Glutamatergic neuron (in vitro differentiated cells): ENCODE results near the gene CCDC63. TPM values are rescaled to one million over a fixed set of nuclear protein-coding genes. Genes with fewer than 3 reads are reported as not detected.

Experiments used
- DNase-seq: peaks from one replicate; pipeline ENCODE4 v3.0.0; 2022
- H3K27ac Mint-ChIP-seq: one replicate; pipeline ENCODE4 v1.8.0; 2020; ENCODE audit warnings: mild to moderate bottlenecking, mixed read lengths, inconsistent platforms; ENCODE audit not compliant: unreplicated experiment
- H3K27me3 Mint-ChIP-seq: one replicate; pipeline ENCODE4 v1.8.0; 2020; ENCODE audit warnings: mild to moderate bottlenecking, moderate library complexity, mixed read lengths, inconsistent platforms; ENCODE audit not compliant: unreplicated experiment
- H3K36me3 Mint-ChIP-seq: one replicate; pipeline ENCODE4 v1.8.0; 2020; ENCODE audit warnings: mild to moderate bottlenecking, mixed read lengths, inconsistent platforms; ENCODE audit not compliant: unreplicated experiment
- H3K4me1 Mint-ChIP-seq: one replicate; pipeline ENCODE4 v1.8.0; 2020; ENCODE audit warnings: mild to moderate bottlenecking, low read depth, mixed read lengths, inconsistent platforms; ENCODE audit not compliant: unreplicated experiment
- H3K4me3 Mint-ChIP-seq: one replicate; pipeline ENCODE4 v1.8.0; 2020; ENCODE audit warnings: mild to moderate bottlenecking, mixed read lengths, inconsistent platforms; ENCODE audit not compliant: unreplicated experiment
- H3K9me3 Mint-ChIP-seq: one replicate; pipeline ENCODE4 v1.8.0; 2020; ENCODE audit warnings: mild to moderate bottlenecking, moderate library complexity, mixed read lengths, inconsistent platforms; ENCODE audit not compliant: unreplicated experiment
- CTCF ChIP-seq: fragments of 200-600 bp; sonication (generic); IDR thresholded peaks from one replicate; pipeline ENCODE4 v1.5.0; 2021; ENCODE audit not compliant: partially characterized antibody, unreplicated experiment
- total RNA-seq: library from RNA; stranded (reverse); fragmentation: NEBNext Ultra II Directional; extraction: Animal tissue kit (Norgen Biotek cat#: 25700); gene quantifications from one replicate; pipeline ENCODE4 v1.2.1, GENCODE V29; 2021; ENCODE audit not compliant: unreplicated experiment

The CCDC63 gene
- total RNA-seq, 1 donor from 2014 or later = 0.32 TPM

DNA sequence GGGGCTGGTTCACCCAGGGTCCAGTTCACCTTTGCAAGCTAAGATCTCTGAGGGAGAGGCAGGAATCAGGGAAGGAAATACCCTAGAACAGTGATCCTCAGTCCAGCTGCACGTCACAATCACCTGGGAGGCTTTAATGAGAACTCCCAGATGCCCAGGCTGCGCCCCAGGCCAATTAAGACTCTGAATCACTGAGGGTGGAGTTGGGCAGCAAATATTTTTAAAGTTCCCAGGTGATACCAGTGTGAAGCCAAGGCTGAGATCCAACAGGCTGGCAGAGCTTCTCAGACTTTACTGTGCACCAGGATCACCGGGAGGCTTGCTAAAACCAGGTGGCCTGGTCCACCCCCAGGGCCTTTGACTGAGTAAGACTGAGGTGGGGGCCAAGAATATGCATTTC is 49.8 kb downstream of the CCDC63 start:
- Mint-ChIP-seq H3K4me1 (peaks cover 6% of the 10 kb centered on the region), H3K27ac (no peak overlapping the region), H3K4me3 (no peak overlapping the region), H3K27me3 (peaks cover 6% of the 10 kb centered on the region), H3K36me3 (no peaks in the 10 kb centered on the region), H3K9me3 (peaks cover 2% of the 10 kb centered on the region)
- no peak for DNase-seq
- TF ChIP-seq CTCF = no peak

DNA sequence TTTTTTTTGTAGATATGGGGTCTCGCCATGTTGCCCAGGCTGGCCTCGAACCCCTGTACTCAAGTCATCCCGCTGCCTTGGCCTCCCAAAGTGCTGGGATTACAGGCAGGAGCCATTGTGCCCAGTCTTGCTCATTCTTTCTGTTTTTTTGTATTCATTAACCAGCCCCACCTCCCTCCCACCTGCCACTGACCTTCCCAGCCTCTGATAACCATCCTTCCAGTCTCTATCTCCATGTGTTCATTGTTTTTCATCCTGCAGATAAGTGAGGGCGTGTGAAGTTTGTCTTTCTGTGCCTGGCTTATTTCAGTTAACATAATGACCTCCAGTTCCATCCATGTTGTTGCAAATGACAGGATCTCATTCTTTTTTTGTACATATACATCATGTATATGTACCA is 54.6 kb downstream of the CCDC63 start:
- DNase-seq = no peak
- Mint-ChIP-seq H3K27me3 (peaks cover 6% of the 10 kb centered on the region), H3K27ac (no peak overlapping the region), H3K4me3 (no peak overlapping the region), H3K9me3 (peaks cover 4% of the 10 kb centered on the region), H3K4me1 (no peaks in the 10 kb centered on the region), H3K36me3 (no peaks in the 10 kb centered on the region)
- no peak for TF ChIP-seq CTCF

DNA sequence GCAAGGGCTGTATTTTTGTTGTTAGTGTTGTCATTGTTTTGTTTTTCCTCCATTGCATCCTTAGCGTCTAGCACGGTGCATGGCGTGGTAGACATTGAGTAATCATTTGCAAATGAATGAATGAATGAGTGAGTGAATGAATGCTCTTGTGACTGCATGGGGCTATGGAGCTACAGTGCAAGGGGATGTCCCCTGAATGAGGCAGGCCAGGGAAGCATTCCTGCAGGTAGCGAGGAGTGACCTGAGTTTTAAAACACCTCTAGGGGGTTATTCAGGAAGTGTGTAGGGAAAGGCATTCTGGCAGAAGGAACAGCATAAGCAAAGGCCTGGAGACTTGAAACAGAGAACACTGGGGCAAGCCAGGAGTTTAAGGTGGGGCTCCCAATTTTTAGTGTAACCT is 56.7 kb downstream of the CCDC63 start:
- TF ChIP-seq CTCF = no peak
- Mint-ChIP-seq H3K27ac (no peak overlapping the region), H3K27me3 (peaks cover 9% of the 10 kb centered on the region), H3K9me3 (peaks cover 7% of the 10 kb centered on the region), H3K4me3 (no peak overlapping the region), H3K4me1 (peaks cover 2% of the 10 kb centered on the region), H3K36me3 (no peaks in the 10 kb centered on the region)
- DNase-seq = no peak

- no peak overlapping the region for H3K4me3 Mint-ChIP-seq
- H3K9me3 Mint-ChIP-seq = peaks cover 9% of the 10 kb centered on the region
- no peaks in the 10 kb centered on the region for H3K36me3 Mint-ChIP-seq
- H3K27ac Mint-ChIP-seq = no peak overlapping the region
- DNase-seq = no peak
- peaks cover 6% of the 10 kb centered on the region for H3K4me1 Mint-ChIP-seq
- H3K27me3 Mint-ChIP-seq = peaks cover 13% of the 10 kb centered on the region
- no peak for TF ChIP-seq CTCF
Measured at GRCh38 chr12:110906083-110906482, 59.3 kb downstream of the CCDC63 start.

DNA sequence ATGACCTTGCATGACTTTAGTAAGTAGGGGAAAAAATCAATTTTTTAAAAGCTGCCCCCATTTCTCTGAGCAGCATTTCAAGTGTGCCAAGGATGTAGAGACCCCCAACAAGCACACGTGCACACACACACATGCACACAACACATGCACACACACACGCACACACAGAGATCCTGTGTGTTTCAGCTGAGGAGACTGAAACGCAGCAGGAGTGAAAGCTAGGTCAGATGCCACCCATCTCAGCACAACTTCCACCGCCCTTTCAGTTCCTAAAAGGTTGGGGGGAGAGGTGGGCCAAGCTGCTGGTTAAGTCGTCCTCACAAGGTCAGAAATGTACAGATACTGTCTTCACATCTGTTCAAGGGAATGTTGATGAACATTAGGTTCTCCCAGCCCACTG is 59.7 kb downstream of the CCDC63 start:
- no peak for TF ChIP-seq CTCF
- Mint-ChIP-seq H3K27ac (no peak overlapping the region), H3K27me3 (peaks cover 12% of the 10 kb centered on the region), H3K4me3 (no peak overlapping the region), H3K36me3 (no peaks in the 10 kb centered on the region), H3K9me3 (peaks cover 9% of the 10 kb centered on the region), H3K4me1 (peaks cover 6% of the 10 kb centered on the region)
- DNase-seq = no peak
